Type B pancreatic cell (in vitro differentiated cells): ENCODE data around the gene TAF9B. TPM values are rescaled to one million over a fixed set of nuclear protein-coding genes. Genes with fewer than 3 reads are reported as not detected.
A peak's percentile ranks its signal among the peaks of the same experiment; 100 is the strongest.

Source experiments
- DNase-seq: peaks from one replicate; pipeline ENCODE4 v3.0.0; 2021; ENCODE audit warnings: mixed read lengths; ENCODE audit not compliant: unreplicated experiment; ENCODE audit errors: extremely low spot score
- H3K27ac Mint-ChIP-seq: 2 replicates; pipeline ENCODE4 v1.8.0; 2021; ENCODE audit warnings: mild to moderate bottlenecking, mixed read lengths
- H3K27me3 Mint-ChIP-seq: 2 replicates; pipeline ENCODE4 v1.8.0; 2021; ENCODE audit warnings: mixed read lengths
- H3K36me3 Mint-ChIP-seq: 2 replicates; pipeline ENCODE4 v1.8.0; 2021; ENCODE audit warnings: mixed read lengths
- H3K4me1 Mint-ChIP-seq: one replicate; pipeline ENCODE4 v1.8.0; 2021; ENCODE audit warnings: mixed read lengths; ENCODE audit not compliant: unreplicated experiment
- H3K4me3 Mint-ChIP-seq: 2 replicates; pipeline ENCODE4 v1.8.0; 2021; ENCODE audit warnings: mild to moderate bottlenecking, mixed read lengths
- H3K9me3 Mint-ChIP-seq: 2 replicates; pipeline ENCODE4 v1.8.0; 2021; ENCODE audit warnings: mixed read lengths
- CTCF ChIP-seq: fragments of 200-600 bp; sonication (generic); conservative IDR thresholded peaks from 2 replicates; pipeline ENCODE4 v1.5.0; 2021; ENCODE audit warnings: antibody characterized with exemption, mild to moderate bottlenecking
- total RNA-seq: library from RNA; stranded (reverse); gene quantifications from 2 replicates; pipeline ENCODE4 v1.2.1, GENCODE V29; 2021; ENCODE audit warnings: low replicate concordance

The TAF9B gene
- total RNA-seq, 1 donor from 2014 or later, result 25.1 TPM

GRCh38 chrX:78106651-78106986 lies 32.8 kb downstream of the TAF9B start:
- Mint-ChIP-seq H3K4me1 (peaks cover 26% of the 10 kb centered on the region), H3K36me3 (peaks cover 4% of the 10 kb centered on the region), H3K27me3 (no peaks in the 10 kb centered on the region), H3K27ac (no peak overlapping the region), H3K4me3 (peak overlapping the region; percentile 88), H3K9me3 (peaks cover 5% of the 10 kb centered on the region)
- DNase-seq, result no peak
- no peak for TF ChIP-seq CTCF

DNA sequence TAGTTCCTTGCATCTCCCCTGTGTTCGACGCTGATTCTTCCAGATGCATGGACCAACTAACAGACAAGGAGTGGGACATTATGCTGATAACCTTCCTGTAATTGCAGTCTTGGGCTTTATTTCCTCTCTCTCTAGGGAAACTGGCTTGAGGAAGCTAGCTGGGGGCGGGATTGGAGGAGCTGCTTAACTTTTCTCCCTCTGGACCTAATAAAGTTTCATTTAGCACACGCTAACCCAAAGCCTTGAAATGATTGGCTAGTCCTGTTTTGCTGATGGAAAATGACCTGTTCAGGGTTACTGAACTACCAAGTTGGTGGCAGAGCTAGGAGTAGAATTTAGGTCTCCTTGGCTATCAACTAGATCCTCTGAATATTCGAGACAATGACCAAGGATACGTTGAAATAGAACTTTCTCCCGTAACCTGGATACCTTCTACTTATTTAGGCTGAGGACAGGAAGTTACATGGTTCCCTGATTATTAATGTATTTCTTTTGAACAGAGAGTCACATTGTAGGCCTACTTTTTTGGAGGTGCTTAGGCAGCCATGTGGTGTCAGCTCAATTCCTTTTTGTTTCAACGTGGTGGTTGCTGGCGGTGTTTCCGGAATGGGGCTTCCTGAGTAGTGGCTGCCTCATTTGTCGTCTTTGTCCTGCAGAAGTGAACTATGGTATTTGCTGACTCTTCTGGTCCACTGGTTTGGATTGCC lies 33.4 kb downstream of the TAF9B start:
- Mint-ChIP-seq H3K27ac (peak overlapping the region; percentile 81), H3K27me3 (no peaks in the 10 kb centered on the region), H3K9me3 (peaks cover 8% of the 10 kb centered on the region), H3K4me1 (peaks cover 26% of the 10 kb centered on the region), H3K4me3 (peak overlapping the region; percentile 88), H3K36me3 (peaks cover 4% of the 10 kb centered on the region)
- DNase-seq, result no peak
- TF ChIP-seq CTCF, result no peak

DNA sequence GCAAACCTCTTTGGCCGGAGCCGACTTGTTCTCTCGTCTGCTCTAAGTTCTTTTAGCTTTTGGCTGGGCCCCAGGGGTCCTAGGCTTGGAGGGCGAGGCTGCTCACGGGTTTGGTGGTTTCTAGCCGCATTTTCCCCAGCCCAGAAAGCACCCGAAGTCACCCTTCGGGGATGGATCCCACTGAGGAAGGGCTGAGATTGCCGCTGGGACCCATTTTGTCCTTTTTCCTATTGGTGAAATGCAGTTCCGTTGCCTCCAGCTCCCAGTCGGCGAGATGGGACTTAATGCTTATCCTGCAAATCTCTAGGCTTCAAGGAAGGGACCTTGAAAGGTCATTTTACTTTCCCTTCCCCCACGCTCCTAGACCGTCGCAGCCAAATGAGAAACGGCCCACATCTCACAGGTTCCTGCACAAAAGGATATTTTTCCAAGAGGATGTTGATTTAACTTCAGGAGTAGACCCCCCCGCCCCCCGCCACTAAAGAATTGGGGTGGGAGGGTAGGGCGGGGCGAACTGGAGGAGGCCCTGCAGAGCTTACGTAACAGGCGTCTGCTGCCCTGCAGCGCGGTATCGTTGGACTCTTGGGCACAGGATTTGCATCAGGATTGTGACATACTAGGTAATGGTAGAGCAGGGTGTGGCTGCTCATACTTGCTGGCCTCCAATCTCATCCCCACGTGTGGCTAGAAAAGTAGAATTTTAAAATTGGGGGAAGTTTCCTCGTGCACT lies 34.8 kb downstream of the TAF9B start:
- Mint-ChIP-seq H3K27ac (peak overlapping the region; percentile 81), H3K27me3 (no peaks in the 10 kb centered on the region), H3K4me3 (peak overlapping the region; percentile 88), H3K4me1 (peaks cover 26% of the 10 kb centered on the region), H3K9me3 (peaks cover 8% of the 10 kb centered on the region), H3K36me3 (peaks cover 4% of the 10 kb centered on the region)
- TF ChIP-seq CTCF, result no peak
- no peak for DNase-seq

- peak within 1 kb of the TSS; percentile 88 for H3K27ac Mint-ChIP-seq
- H3K4me1 Mint-ChIP-seq, result peaks cover 24% of the 10 kb centered on the region
- H3K4me3 Mint-ChIP-seq, result peak within 1 kb of the TSS; percentile 88
- DNase-seq, result peak; percentile 91
- H3K9me3 Mint-ChIP-seq, result peaks cover 8% of the 10 kb centered on the region
- no peaks in the 10 kb centered on the region for H3K27me3 Mint-ChIP-seq
- TF ChIP-seq CTCF, result no peak
- peaks cover 4% of the 10 kb centered on the region for H3K36me3 Mint-ChIP-seq
Measured at GRCh38 chrX:78103623-78104446, 35.6 kb downstream of the TAF9B start, which contains the start of gene PGK1. PGK1 (plus strand) TSS chrX:78104248; CDS start chrX:78104341, 93 bp downstream.

DNA sequence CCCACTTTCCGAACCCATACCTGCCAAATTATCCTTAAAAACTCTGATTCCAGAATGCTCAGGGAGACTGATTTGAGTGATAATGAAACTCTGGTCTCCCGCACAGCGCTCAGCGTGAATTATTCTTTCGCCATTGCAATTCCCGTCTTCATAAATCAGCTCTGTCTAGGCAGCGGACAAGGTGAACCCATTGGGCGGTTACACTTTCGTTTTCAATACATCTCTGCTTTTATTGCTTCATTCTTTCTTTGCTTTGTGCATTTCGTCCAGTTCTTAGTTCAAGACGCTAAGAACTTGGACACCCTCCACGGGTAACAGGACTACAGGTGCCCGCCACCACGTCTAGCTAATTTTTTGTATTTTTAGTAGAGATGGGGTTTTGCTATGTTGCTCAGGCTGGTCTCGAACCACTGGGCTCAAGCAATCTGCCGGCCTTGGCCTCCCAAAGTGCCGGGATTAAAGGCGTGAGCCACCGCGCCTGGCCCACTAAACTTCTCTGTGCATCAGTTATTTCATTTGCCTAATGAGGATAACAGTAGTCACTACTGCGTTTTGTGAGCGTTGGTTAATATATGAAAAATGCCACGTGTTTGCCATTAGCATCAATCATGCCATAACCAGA lies 36.3 kb downstream of the TAF9B start:
- no peak for DNase-seq
- Mint-ChIP-seq H3K27ac (peak overlapping the region; percentile 88), H3K9me3 (peaks cover 8% of the 10 kb centered on the region), H3K4me3 (peak overlapping the region; percentile 88), H3K4me1 (peaks cover 17% of the 10 kb centered on the region), H3K27me3 (no peaks in the 10 kb centered on the region), H3K36me3 (peaks cover 4% of the 10 kb centered on the region)
- TF ChIP-seq CTCF, result no peak
